ENCODE data around the gene TCP11L1. TPM values are rescaled to one million over a fixed set of nuclear protein-coding genes. Genes with fewer than 3 reads are reported as not detected.
A peak's percentile ranks its signal among the peaks of the same experiment; 100 is the strongest.

TCP11L1 gene
- total and polyA plus RNA-seq, 4 donors: 2.9 to 11.7 (median 6.9) TPM

DNA sequence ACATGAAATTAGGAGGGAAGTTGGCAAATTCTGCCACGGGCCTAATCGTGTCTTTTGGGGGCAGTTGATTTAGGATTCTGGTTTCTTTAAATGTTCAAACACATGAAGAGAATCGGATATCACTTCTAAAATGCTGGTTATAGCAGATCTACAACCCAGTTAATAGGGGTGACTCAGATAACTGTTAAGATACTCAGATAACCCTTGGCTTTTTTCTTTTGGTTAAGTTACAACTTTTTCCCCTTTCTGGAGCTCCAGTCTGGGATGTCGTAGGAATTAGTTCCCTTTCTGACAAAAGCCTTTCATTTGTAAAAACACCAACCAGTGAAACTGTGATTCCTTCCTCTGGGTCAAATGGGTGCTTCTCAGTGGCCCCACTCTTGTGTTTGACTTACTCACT lies 22.7 kb upstream of the TCP11L1 start:
- no peak for DNase-seq (ENCODE audit: low spot score)
- Histone ChIP-seq H3K36me3 (ENCODE audit: control insufficient read depth in 4 of 4, insufficient read depth in 3 of 4, low read depth in 1 of 4, low read length in 3 of 4) (no peaks in the 10 kb centered on the region), H3K9ac (ENCODE audit: low read depth in 1 of 2, low read length in 2 of 2) (peak overlapping the region; percentile 93 to 98), H3K4me3 (ENCODE audit: low read depth in 1 of 3, low read length in 3 of 3) (peak overlapping the region; percentile 69 to 98 (median 93)), H3K9me3 (ENCODE audit: control insufficient read depth in 4 of 4, low read length in 3 of 4) (no peaks in the 10 kb centered on the region), H3K4me1 (ENCODE audit: control insufficient read depth in 4 of 4, insufficient read depth in 4 of 4, low read length in 3 of 4) (peaks cover 7 to 52% (median 33%) of the 10 kb centered on the region in 4 donors), H3K27me3 (ENCODE audit: control insufficient read depth in 4 of 4, insufficient read depth in 4 of 4, low read length in 3 of 4) (no peaks in the 10 kb centered on the region), H3K27ac (ENCODE audit: low read depth in 1 of 2, low read length in 2 of 2) (peak overlapping the region; percentile 74 to 75)
- TF ChIP-seq, protein P1, sequence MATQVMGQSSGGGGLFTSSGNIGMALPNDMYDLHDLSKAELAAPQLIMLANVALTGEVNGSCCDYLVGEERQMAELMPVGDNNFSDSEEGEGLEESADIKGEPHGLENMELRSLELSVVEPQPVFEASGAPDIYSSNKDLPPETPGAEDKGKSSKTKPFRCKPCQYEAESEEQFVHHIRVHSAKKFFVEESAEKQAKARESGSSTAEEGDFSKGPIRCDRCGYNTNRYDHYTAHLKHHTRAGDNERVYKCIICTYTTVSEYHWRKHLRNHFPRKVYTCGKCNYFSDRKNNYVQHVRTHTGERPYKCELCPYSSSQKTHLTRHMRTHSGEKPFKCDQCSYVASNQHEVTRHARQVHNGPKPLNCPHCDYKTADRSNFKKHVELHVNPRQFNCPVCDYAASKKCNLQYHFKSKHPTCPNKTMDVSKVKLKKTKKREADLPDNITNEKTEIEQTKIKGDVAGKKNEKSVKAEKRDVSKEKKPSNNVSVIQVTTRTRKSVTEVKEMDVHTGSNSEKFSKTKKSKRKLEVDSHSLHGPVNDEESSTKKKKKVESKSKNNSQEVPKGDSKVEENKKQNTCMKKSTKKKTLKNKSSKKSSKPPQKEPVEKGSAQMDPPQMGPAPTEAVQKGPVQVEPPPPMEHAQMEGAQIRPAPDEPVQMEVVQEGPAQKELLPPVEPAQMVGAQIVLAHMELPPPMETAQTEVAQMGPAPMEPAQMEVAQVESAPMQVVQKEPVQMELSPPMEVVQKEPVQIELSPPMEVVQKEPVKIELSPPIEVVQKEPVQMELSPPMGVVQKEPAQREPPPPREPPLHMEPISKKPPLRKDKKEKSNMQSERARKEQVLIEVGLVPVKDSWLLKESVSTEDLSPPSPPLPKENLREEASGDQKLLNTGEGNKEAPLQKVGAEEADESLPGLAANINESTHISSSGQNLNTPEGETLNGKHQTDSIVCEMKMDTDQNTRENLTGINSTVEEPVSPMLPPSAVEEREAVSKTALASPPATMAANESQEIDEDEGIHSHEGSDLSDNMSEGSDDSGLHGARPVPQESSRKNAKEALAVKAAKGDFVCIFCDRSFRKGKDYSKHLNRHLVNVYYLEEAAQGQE (IDR thresholded peaks at IDR 0.05): no peak
- TF ChIP-seq YY1 (IDR thresholded peaks at IDR 0.05) (no peak), RAD21 (IDR thresholded peaks at IDR 0.05) (no peak), TAF1 (conservative IDR thresholded peaks at IDR 0.05) (no peak), SP1 (IDR thresholded peaks at IDR 0.05) (no peak), FOXA1 (IDR thresholded peaks at IDR 0.05) (no peak), EGR1 (IDR thresholded peaks at IDR 0.05; ENCODE audit: low read depth in 2 of 2) (no peak), HNF4A (conservative IDR thresholded peaks at IDR 0.05) (no peak), FOXA2 (IDR thresholded peaks at IDR 0.05) (no peak)
- TF ChIP-seq, protein P2, sequence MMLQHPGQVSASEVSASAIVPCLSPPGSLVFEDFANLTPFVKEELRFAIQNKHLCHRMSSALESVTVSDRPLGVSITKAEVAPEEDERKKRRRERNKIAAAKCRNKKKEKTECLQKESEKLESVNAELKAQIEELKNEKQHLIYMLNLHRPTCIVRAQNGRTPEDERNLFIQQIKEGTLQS (IDR thresholded peaks at IDR 0.05): no peak
- TF ChIP-seq, protein P3, sequence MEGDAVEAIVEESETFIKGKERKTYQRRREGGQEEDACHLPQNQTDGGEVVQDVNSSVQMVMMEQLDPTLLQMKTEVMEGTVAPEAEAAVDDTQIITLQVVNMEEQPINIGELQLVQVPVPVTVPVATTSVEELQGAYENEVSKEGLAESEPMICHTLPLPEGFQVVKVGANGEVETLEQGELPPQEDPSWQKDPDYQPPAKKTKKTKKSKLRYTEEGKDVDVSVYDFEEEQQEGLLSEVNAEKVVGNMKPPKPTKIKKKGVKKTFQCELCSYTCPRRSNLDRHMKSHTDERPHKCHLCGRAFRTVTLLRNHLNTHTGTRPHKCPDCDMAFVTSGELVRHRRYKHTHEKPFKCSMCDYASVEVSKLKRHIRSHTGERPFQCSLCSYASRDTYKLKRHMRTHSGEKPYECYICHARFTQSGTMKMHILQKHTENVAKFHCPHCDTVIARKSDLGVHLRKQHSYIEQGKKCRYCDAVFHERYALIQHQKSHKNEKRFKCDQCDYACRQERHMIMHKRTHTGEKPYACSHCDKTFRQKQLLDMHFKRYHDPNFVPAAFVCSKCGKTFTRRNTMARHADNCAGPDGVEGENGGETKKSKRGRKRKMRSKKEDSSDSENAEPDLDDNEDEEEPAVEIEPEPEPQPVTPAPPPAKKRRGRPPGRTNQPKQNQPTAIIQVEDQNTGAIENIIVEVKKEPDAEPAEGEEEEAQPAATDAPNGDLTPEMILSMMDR (IDR thresholded peaks at IDR 0.05; ENCODE audit: low read depth, low read length, missing input control): no peak
- TF ChIP-seq, protein P4, sequence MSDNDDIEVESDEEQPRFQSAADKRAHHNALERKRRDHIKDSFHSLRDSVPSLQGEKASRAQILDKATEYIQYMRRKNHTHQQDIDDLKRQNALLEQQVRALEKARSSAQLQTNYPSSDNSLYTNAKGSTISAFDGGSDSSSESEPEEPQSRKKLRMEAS (IDR thresholded peaks at IDR 0.05): no peak
- WGBS: 27% methylated on average over 4 of the region's 4 CpGs

DNA sequence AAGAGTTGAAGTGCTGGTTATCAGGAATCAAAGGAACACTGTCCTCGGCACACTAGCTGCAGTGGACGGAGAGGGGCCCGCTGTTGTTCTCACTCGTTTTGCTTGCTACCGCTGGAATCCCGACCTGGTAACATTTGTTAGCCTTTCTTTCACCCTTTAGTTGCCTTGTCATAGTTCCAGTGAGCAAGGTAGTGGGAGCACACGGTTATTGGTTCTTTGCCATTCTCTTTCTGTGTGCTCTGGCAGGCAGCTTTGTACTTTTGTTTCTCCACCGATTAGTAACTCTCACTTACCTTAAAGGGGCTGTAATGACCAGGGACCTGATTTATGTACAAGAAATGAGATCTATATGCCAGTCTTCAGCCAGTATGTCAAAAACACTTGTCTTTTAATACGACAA lies 21.9 kb upstream of the TCP11L1 start:
- Histone ChIP-seq H3K36me3 (ENCODE audit: control insufficient read depth in 4 of 4, insufficient read depth in 3 of 4, low read depth in 1 of 4, low read length in 3 of 4) (no peaks in the 10 kb centered on the region), H3K27me3 (ENCODE audit: control insufficient read depth in 4 of 4, insufficient read depth in 4 of 4, low read length in 3 of 4) (no peaks in the 10 kb centered on the region), H3K9ac (ENCODE audit: low read depth in 1 of 2, low read length in 2 of 2) (peak overlapping the region; percentile 93 to 98), H3K27ac (ENCODE audit: low read depth in 1 of 2, low read length in 2 of 2) (peak overlapping the region; percentile 74 to 75), H3K4me3 (ENCODE audit: low read depth in 1 of 3, low read length in 3 of 3) (peak overlapping the region; percentile 69 to 98 (median 93)), H3K4me1 (ENCODE audit: control insufficient read depth in 4 of 4, insufficient read depth in 4 of 4, low read length in 3 of 4) (peaks cover 7 to 48% (median 30%) of the 10 kb centered on the region in 4 donors), H3K9me3 (ENCODE audit: control insufficient read depth in 4 of 4, low read length in 3 of 4) (no peaks in the 10 kb centered on the region)
- WGBS: 36% methylated on average over 9 of the region's 9 CpGs
- no peak for TF ChIP-seq HNF4G (IDR thresholded peaks at IDR 0.05)
- no peak for TF ChIP-seq NR2F2 (IDR thresholded peaks at IDR 0.05)
- TF ChIP-seq EGR1 (IDR thresholded peaks at IDR 0.05; ENCODE audit: low read depth in 2 of 2): peak in 1 of 2 donors; percentile 2
- TF ChIP-seq, protein P1 (IDR thresholded peaks at IDR 0.05): peak; percentile 74
- TF ChIP-seq HNF4A (conservative IDR thresholded peaks at IDR 0.05): no peak
- TF ChIP-seq, protein P4 (IDR thresholded peaks at IDR 0.05): no peak
- no peak for TF ChIP-seq FOXA2 (IDR thresholded peaks at IDR 0.05)
- peak in 1 of 2 donors; percentile 2 for TF ChIP-seq RAD21 (IDR thresholded peaks at IDR 0.05)
- peak; percentile 32 for TF ChIP-seq SP1 (IDR thresholded peaks at IDR 0.05)
- peak; percentile 81 for TF ChIP-seq TAF1 (conservative IDR thresholded peaks at IDR 0.05)
- TF ChIP-seq, protein P2 (IDR thresholded peaks at IDR 0.05): no peak
- TF ChIP-seq RXRA (IDR thresholded peaks at IDR 0.05): peak; percentile 67 to 72
- TF ChIP-seq JUND (IDR thresholded peaks at IDR 0.05): no peak
- TF ChIP-seq, protein P3 (IDR thresholded peaks at IDR 0.05; ENCODE audit: low read depth, low read length, missing input control): no peak
- DNase-seq (ENCODE audit: low spot score): no peak

Data from liver (tissue), 9 donors.